DMS114 treated with DMSO at 0.1 percent for 48 hours (cell line): Measurements from ENCODE around the gene BCS1L.

Experiments
- DNase-seq: peaks from one replicate; lab custom pipeline; 2025; ENCODE audit not compliant: unreplicated experiment; lab: John Stamatoyannopoulos, UW

The BCS1L gene

DNA sequence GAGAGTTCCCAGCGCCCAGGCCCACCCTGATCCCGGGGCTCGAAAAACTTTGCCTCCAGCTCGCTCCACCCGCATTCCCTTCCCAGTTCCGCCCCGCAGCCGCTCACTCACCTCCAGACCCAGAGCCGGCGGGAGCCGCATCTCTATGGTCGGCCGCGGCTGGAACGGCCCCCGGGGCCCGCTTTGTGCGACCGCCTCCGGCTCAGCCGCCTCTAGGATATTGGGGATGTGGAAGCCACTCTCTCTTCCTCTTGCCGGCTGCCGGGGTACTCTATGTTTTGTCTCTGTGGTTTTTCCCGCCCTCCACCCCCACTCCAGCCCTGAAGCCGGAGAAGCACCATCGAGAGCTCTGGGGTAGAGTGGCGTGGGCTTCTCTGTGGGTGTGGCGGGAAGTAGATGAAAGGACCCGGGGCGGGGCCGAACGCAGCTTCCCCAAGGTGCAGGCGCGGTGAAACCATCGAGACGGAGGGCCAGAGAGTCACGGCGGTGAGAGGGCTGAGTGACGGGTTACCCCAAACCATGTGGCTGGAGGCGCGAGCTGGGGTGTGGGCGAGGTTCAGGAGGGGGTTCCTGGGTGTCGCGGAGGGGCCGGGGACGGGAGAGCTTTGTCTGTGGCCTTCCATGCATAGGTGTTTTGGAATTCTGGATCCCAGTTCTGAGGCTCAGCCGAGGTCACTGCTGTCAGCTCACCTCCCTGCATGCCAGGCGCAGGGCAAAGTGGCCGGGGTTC lies at the start of gene BCS1L, which contains the start of gene ZNF142:
Gene BCS1L, plus strand, starts transcription at position 426 of the 730 bp plus-strand sequence. CDS start 1,305 bp downstream, outside the sequence.
Gene ZNF142, minus strand, starts transcription at position 366 of the 730 bp plus-strand sequence. CDS start 3,194 bp downstream, outside the sequence.
- peak; percentile 85 for DNase-seq

DNA sequence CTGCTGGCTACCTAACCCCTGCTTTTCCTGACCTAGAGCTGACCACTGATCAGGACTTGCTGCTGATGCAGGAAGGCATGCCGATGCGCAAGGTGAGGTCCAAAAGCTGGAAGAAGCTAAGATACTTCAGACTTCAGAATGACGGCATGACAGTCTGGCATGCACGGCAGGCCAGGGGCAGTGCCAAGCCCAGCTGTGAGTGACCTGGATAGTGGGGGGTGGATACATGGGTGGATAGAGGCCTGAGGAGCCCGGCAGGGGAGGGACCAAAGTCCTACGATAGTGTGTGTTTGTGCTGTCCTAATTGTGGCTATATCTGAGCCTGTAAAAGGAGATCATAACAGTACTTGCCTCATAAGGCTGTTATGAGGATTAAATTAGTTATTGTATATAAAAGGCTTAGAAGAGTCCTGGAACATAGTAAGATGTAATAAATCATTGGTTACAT lies 43.6 kb upstream of the BCS1L start:
- DNase-seq, result no peak

GRCh38 chr2:218618102-218618860 lies 41.2 kb upstream of the BCS1L start:
- no peak for DNase-seq

DNA sequence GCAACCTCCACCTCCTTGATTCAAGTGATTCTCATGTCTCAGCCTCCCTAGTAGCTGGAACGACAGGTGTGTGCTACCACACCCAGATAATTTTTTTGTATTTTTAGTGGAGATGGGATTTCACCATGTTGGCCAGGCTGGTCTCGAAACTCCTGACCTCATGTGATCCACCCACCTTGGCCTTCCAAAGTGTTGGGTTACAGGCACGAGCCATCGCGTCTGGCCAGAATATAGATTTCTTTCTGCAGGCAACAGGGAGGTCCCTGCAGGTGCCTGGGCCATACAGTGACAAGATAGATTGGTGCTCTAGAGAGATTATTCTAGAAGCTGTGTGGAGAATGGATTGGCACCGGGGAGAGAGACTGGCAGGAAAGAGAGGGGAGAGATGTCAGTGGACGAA lies 38.5 kb upstream of the BCS1L start:
- no peak for DNase-seq

GRCh38 chr2:218622606-218623365 lies 36.7 kb upstream of the BCS1L start:
- DNase-seq, result no peak

- no peak for DNase-seq
These were observed 36.1 kb upstream of the BCS1L start for GRCh38 chr2:218623366-218623705.

- DNase-seq, result no peak
These were observed 33.1 kb upstream of the BCS1L start for GRCh38 chr2:218626369-218626768.

DNA sequence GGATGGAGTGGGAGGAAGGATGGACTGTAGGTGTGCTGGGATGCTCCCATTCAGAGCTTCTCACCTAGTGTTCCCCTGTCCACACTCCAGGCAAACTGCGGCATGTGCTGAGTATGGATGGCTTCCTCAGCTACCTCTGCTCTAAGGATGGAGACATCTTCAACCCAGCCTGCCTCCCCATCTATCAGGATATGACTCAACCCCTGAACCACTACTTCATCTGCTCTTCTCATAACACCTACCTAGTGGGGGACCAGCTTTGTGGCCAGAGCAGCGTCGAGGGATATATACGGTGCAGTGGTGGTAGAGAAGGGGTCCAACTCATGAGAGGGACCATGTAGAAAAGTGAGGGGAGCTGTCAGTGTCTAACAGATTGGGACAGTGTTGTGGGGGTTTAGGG lies 31.5 kb upstream of the BCS1L start:
- no peak for DNase-seq

- DNase-seq, result no peak
These were observed 27.6 kb upstream of the BCS1L start for GRCh38 chr2:218631837-218632236.

GRCh38 chr2:218635719-218636118 lies 23.8 kb upstream of the BCS1L start:
- no peak for DNase-seq

GRCh38 chr2:218638372-218638771 lies 21.1 kb upstream of the BCS1L start:
- no peak for DNase-seq

DNA sequence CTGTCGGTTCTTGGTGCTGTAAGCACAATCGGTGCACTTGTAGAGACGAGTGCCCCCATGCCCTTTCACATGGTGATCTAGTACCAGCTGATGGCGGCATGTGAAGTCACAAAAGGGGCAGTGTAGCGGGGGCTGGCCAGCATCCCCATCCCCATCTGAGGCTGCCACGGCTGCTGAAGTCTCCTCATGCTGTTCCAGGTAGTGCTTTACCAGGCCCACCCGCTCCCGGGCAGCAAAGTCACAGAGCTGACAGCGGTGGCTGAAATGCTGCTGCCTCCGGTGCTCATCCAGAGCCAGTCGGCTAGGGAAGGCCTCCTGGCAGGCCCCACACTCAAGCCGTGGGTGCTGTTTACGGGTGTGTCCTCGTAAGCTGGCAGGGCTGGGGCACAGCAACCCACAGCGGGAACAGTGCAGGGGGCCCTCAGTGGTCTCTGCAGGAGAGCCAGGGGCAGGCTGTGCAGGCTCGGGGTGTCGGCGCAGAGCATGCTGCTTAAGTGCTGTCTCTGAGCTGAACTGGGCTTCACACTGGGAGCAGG lies 17.3 kb upstream of the BCS1L start:
- no peak for DNase-seq

DNA sequence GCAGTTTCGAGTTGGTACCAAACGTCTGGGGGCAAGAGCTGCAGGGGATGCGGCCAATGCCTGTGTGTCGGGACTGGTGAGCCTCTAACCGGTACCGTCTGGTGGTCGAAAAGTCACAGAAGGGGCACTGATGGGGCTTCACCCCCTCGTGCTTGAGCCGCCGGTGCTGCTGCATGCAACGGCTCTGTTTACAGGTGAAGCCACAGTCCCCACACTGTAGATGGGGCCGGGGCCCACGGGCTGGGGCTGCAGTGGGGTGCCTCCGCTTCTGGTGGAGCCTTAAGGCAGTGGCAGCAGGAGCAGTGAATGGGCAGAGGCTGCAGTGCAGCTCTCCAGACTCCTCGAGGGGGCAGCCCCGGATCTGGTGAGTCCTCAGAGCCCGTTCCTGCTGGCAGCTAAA lies 16.7 kb upstream of the BCS1L start:
- no peak for DNase-seq

DNA sequence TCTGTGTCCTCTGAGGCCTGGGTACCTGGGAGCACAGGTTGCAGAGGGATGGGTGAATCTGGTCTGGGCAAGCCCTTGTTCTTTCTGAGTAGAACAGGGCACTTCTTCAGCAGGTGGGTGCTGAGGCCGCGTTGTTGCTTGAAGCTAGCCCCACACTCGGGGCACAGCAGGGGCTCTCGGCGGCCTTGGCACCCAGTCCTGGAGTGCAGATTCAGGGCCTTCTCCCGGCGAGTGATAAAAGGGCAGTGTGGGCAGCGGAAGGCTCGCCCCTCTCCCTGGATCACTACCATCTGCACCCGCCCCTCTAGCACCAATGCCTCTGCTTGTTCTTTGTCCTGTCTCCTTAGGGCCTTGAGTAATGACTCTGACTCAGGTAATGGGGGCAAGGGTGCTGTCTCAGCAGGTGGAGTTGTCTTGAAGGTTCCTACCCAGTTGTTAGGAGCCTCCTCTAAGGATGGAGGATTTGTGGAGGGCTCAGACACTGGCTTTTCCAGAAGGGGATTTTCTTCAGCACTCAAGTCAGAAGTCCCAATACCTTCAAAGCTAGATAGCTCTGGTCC lies 15.7 kb upstream of the BCS1L start:
- DNase-seq, result no peak

DNA sequence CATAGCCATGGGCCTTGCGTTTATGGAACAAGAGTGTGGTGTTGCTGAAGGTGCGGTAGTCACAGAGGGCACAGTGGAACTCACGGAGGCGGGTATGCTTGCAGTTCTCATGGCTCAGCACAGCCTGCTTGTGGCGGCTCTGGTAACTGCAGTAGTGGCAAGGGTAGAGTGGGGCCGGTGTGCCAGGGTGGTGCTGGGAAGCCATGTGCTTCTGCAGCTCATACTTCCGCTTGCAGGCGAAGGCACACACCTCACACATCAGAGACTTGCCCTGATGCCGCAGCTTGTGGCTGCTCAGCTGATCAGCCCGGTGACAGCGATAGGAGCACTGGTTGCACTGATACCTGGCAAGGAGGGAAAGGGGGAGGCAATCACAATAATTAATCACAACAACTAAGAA lies 14.8 kb upstream of the BCS1L start:
- DNase-seq, result no peak

DNA sequence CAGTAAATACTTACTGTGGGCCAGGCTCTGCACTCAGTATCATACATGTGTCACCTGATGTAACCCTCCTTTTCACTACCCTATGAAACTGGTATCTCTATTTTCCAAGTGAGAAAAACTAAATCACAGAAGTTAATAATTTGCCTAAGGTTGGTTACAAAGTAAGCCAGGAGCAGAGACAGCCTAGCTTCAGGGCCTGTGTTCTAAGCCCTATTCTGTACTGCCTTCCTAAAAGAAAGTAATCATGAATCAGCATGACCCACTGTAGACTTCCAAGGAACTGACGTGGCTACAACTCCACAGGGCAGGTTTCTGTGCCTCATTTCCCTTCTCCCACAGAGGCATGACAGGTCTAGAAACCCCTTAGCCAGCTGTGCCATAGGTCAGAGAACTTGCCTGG lies 14.4 kb upstream of the BCS1L start:
- DNase-seq, result no peak

DNA sequence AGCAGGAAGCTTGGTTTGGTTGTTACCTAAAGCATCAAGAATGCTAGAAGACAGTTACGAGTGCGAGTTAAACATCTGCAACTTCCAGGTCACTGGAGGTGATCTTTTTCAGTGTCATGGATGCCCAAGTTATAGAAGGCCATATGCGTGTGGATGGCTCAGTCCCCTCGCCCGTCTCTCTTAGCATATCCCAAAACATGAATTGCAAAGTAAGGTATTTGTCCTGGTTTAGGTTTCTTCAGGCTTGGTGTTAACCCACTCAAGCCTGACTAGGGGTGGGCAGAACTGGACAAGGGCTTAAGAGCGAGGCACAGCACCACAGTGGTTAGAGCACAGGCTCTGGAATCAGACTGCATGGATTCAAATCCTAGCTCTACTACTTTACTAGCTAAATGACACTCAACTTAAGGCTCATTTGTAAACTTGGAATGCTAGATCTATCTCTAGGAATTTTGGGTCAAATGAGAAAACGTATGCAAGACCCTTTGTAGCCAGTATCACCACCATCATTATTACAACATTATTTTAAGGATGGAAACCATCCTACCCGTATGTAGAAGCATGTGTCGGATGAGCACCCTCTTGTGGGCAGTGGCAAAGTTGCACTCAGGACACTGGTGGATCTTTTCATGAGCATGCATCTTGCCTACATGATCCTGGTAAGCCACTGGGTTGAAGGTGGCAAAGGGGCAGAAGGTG lies 11.2 kb upstream of the BCS1L start:
- DNase-seq, result peak; percentile 19

DNA sequence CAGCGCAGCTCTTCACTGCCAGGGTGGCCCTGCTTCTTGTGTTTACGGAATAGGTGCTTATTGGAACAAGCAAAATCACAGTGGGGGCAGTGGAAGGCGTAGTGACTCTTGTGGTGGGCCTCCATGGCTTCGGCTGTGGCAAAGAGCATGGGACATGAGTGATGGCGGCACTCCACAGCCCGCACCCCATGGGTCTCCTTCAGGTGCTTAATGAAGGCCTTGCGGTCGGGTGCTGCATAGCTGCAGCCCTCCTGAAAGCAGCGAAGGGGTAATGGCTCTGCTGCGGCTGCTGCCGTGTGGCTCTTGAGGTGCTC lies 10.7 kb upstream of the BCS1L start:
- no peak for DNase-seq

- no peak for DNase-seq
These were observed 3.7 kb upstream of the BCS1L start for GRCh38 chr2:218655751-218656150.

DNA sequence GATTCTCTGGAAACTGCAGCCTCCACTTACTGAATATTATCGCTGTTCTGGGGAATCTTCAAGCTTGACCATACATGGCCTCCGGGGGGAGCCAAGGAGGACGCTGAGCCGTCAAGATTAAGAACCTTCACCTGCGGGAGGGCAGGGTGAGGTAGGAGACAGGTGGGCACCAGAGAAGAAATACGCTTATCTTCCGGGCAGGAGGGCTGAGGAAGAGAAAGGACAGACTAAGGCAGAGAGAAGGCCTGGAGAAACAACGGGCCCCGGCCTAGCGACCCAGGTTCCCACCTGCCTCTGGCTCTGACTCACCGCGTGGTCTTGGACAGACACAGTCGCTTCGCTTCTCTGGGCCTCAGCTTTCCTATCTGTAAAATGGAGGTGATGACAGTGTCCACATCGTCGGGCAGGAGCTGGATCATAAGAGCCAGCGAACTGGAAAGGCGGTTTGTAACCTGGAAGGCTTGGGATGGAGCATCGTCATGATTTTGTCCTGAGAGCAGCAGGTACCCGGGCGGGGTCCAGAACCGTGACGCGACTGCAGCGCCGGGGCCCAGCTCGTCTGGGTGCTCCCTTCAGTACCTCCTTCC lies 719 bp upstream of the BCS1L start:
- DNase-seq, result no peak
